ENCODE results near the gene OVCH1.
"Not testable (repeated sequence)": the region's sequence is repeated elsewhere in the genome, so short reads cannot be mapped to it uniquely, and the experiment has no call there.

Gene OVCH1

GRCh38 chr12:29405561-29405960 lies 91.9 kb downstream of the OVCH1 start:
- TF ChIP-seq, protein P1, sequence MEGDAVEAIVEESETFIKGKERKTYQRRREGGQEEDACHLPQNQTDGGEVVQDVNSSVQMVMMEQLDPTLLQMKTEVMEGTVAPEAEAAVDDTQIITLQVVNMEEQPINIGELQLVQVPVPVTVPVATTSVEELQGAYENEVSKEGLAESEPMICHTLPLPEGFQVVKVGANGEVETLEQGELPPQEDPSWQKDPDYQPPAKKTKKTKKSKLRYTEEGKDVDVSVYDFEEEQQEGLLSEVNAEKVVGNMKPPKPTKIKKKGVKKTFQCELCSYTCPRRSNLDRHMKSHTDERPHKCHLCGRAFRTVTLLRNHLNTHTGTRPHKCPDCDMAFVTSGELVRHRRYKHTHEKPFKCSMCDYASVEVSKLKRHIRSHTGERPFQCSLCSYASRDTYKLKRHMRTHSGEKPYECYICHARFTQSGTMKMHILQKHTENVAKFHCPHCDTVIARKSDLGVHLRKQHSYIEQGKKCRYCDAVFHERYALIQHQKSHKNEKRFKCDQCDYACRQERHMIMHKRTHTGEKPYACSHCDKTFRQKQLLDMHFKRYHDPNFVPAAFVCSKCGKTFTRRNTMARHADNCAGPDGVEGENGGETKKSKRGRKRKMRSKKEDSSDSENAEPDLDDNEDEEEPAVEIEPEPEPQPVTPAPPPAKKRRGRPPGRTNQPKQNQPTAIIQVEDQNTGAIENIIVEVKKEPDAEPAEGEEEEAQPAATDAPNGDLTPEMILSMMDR (IDR thresholded peaks at IDR 0.05; ENCODE audit: low read depth, low read length): no peak

DNA sequence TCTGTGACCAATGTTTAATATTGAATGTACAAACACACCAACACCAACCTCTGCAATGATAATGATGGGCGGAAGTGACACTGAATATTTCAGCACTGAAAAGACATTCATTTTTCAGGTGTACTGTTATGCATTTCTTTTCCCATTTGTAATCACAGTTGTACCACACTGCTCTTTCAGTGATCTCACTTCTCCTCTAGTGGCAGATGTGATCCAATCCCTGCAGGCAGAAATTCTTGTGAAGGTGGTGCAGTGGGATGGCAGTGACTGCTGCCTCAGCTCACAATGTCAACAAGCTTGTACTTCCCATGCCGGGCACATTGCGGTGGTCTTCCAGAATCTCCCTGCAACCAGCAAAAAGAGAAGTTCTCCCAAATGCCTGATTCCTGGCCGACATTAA lies 93.5 kb downstream of the OVCH1 start:
- in situ Hi-C loops (cut with HindIII; ENCODE audit: low sequenced_read_pairs): no loop called here
- no peak overlapping the region for H3K4me3 ChIP-seq (ENCODE audit: low read depth, low read length)
- no peak for DNase-seq (ENCODE audit: low read depth, low spot score)
- TF ChIP-seq, protein P1 (IDR thresholded peaks at IDR 0.05; ENCODE audit: low read depth, low read length): no peak

More at GRCh38 chr12:29405561-29405960, 91.9 kb downstream of the OVCH1 start:
- in situ Hi-C loops (cut with HindIII; ENCODE audit: low sequenced_read_pairs): no loop called here
- no peak for DNase-seq (ENCODE audit: low read depth, low spot score)
- no peak overlapping the region for H3K4me3 ChIP-seq (ENCODE audit: low read depth, low read length)

DNA sequence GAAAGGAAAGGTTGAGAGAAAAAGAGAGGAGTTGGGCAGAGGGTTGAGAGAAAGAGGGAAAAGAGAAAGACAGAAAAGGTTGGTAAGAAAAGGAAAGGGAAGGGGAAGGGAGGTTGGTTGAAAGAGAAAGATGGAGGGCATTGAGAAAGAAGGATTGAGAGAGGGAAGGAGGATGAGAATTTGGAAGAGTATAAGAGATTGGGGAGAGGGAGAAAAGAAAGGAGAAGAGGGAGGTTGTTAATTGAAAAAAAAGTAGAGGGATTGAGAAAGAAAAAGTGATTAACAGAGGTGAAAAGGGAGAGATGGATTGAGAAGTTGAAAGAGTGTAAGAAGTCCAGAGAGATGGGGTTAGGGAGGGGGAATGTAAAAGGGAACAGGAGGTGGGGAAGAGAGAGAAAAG lies 95.0 kb downstream of the OVCH1 start:
- TF ChIP-seq, protein P1 (IDR thresholded peaks at IDR 0.05; ENCODE audit: low read depth, low read length): no peak
- no peak overlapping the region for H3K4me3 ChIP-seq (ENCODE audit: low read depth, low read length)
- in situ Hi-C loops (cut with HindIII; ENCODE audit: low sequenced_read_pairs): no loop called here
- no peak for DNase-seq (ENCODE audit: low read depth, low spot score)

DNA sequence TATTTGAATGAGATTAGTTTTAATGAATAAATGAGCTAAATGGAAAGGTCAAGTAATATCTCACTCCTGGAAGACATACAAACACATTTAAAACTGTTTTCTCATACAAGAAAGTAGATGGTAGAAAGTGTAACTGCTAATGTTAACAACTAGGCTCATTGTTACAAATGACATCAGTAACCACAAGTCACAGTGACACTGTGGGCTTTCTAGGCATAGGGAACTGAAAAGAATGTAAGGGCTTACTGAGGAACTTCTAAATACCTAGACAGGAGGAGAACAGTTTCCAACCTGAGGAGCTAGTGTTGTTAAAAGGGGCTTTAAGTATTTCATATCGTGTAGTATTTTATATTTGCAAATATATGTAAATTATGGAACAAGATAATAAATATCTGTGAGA lies 99.0 kb downstream of the OVCH1 start:
- no peak for DNase-seq (ENCODE audit: low read depth, low spot score)
- in situ Hi-C loops (cut with HindIII; ENCODE audit: low sequenced_read_pairs): no loop called here
- H3K4me3 ChIP-seq (ENCODE audit: low read depth, low read length): no peak overlapping the region
- TF ChIP-seq, protein P1 (IDR thresholded peaks at IDR 0.05; ENCODE audit: low read depth, low read length): no peak

DNA sequence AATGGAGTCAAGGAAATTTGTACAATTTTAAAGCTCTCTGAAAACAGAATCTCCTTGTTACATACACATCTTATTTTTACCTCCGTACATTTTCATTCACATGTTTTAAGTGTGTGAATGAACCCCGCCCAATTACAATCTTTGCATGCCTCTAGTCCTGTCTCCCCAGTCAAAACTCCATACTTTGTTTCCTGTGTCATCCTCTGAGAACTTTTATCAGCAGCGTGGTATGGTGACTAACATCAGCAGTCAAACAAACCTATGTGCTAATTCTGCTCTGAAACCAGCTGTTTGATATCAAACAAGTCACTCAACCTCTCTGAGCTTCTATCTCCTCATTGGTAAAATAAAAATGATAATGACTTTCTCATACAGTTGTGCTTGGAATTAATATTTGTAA lies 100.7 kb downstream of the OVCH1 start:
- H3K4me3 ChIP-seq (ENCODE audit: low read depth, low read length): no peak overlapping the region
- DNase-seq (ENCODE audit: low read depth, low spot score): no peak
- TF ChIP-seq, protein P1 (IDR thresholded peaks at IDR 0.05; ENCODE audit: low read depth, low read length): no peak
- in situ Hi-C loops (cut with HindIII; ENCODE audit: low sequenced_read_pairs): no loop called here

GRCh38 chr12:29395356-29395755 lies 102.1 kb downstream of the OVCH1 start:
- H3K4me3 ChIP-seq (ENCODE audit: low read depth, low read length): no peak overlapping the region
- no peak for DNase-seq (ENCODE audit: low read depth, low spot score)
- in situ Hi-C loops (cut with HindIII; ENCODE audit: low sequenced_read_pairs): no loop called here
- TF ChIP-seq, protein P1 (IDR thresholded peaks at IDR 0.05; ENCODE audit: low read depth, low read length): no peak

GRCh38 chr12:29390419-29390818 lies 107.1 kb downstream of the OVCH1 start:
- in situ Hi-C loops (cut with HindIII; ENCODE audit: low sequenced_read_pairs); DNase-seq (ENCODE audit: low read depth, low spot score); H3K4me3 ChIP-seq (ENCODE audit: low read depth, low read length): not testable (repeated sequence)
